GM21619 (cell line): ENCODE measurements around the gene CLDN14.

Source experiments
- ATAC-seq: cut with Tn5 transposase; IDR thresholded peaks from one replicate; pipeline ENCODE4 v1.9.1; 2021; ENCODE audit not compliant: unreplicated experiment

CLDN14 gene

DNA sequence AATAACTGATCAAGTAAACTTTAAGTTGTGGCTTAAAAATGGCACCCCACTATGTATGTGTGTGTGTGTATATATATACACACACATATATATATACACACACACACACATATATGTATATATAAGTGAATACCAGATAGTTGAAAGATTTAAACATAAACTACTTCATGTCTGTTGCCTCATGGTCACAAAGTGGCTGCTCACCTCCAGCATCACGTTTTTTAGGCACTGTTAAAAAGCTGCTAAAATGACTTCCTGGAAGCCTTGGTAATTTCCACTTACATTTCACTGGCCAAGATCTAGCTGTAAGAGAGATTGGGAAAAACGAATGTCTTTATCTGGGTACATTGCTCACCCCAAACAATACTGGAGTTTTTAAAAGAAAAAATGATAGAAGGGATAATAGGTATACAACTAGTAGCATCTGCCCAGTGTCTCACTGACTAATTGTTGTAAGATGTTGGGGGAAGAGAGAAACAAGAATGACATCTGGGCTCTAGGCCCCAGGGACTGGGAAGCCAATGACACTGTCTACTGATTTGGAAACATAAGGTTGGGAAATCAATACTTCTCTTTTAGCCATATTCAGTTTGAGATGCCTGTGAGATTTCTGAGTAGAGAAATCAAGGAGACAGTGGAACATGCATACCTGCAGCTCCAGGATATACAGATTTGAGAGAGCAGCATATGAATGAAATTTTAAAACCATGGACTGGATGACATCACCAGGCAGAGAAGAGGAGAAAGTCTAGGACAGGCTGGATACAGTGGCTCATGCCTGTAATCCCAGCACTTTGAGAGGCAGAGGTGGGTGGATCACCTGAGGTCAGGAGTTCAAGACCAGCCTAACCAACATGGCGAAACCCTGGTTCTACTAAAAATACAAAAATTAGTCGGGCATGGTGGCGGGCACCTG is 42.8 kb downstream of the CLDN14 start:
- ATAC-seq, result no peak

DNA sequence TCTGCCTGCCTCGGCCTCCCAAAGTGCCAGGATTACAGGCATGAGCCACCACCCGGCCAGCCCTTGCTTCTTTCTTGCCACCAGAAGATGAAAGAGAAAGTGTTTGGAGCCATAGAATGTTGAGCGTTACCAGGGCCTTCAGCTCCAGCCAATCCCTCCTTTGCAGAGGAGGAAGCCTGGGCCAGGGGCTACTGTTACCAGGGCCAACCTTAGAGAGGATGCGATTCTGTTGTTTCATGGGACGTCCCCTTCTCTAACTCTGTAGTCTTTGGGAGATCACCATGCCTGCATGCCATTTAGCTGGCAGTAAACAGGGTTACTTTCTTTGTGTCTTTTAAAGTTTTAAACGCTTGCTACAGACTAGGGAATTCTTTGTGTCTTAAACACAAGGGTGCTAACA is 45.8 kb downstream of the CLDN14 start:
- ATAC-seq, result no peak

GRCh38 chr21:36433059-36433709 is 46.7 kb downstream of the CLDN14 start:
- ATAC-seq, result no peak

DNA sequence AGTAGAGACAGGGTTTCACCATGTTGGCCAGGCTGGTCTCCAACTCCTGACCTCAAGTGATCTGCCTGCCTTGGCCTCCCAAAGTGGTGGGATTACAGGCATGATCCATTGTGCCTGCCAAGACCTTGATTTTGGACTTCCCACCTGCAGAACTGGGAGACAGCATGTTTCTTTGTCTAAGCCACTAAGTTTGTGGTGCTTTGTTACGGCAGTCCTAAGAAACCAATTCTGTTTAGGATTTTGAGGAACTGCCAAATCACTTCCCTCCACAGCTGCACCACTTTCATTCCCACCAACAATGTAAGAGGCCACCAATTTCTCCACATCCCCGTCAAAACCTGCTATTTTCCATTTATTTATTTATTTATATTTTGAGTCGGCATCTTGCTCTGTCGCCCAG is 48.7 kb downstream of the CLDN14 start:
- ATAC-seq, result no peak

DNA sequence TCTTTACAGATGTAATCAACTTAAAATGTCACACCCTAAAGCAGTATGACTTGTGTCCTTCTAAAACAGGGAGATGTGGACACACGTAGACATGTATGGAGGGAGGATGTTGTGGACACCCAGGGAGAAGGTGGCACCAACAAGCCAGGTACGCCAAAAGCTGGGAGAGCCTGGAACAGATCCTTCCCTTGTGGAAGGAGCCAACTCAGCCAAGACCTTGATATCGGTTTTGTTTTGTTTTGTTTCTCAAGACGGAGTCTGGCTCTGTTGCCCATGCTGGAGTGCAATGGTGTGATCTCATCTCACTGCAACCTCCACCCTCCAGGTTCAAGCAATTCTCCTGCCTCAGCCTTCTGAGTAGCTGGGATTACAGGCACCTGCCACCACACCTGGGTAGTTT is 49.1 kb downstream of the CLDN14 start:
- no peak for ATAC-seq

GRCh38 chr21:36429947-36430546 is 49.9 kb downstream of the CLDN14 start:
- peak; percentile 83 for ATAC-seq

GRCh38 chr21:36428761-36429432 is 51.0 kb downstream of the CLDN14 start:
- ATAC-seq, result no peak

DNA sequence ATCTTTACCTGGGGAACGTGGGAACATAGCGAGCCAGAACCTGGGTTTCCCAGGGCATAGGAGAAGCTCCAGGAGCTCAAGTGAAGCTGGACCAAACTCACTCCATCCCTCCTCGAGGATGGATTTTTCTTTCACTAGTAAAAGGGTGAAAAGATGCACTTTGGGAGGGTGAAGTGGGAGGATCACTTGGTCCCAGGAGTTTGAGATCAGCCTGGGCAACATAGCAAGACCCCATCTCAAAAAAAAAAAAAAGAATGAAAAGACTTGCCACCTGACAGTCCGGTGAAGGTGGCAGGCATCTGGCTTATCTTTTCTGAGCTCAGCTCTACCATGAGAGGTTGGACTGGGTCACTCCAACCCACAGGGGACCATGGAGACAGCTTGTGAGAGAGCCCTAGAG is 52.4 kb downstream of the CLDN14 start:
- no peak for ATAC-seq

DNA sequence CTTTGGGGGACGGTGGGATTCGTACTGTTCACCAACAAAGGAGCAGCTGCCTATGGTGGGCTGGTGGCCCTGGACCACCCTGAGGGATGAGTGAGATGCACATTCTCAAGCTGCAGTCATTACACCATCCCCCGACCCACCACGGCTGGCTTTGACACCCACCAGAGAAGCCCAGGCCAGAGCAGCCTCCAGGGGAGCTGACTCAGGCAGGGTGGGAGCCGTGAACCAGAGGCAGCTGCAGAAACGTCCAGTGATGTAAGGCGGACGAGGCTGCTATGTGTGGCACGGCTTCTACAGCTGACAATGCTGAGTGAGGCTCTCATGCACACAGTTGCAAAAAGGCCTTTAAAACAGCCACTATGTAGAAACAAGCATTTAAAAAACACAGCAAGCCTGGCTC is 54.6 kb downstream of the CLDN14 start:
- ATAC-seq, result no peak

DNA sequence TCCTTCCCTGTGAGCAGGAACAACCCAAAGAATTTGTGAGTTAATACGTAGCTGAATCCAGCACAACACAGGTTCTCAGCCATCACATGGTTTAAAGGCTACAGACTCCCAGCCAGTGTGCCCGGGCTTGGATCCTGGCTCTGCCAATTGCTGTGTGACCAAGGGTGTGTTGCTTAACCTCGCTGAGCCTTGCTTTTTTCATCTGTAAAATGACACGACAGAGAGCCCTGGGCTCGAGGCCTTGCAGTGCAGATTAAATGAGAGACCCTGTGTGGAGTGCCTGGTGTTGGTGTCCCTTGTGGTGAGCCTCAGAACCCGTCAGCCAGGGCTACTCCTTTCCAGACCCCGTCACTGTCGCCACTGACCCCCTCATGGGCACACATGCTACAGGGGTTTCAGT is 55.3 kb downstream of the CLDN14 start:
- ATAC-seq, result no peak

GRCh38 chr21:36423771-36424433 is 56.0 kb downstream of the CLDN14 start:
- ATAC-seq, result no peak

- ATAC-seq, result no peak
These were observed 57.4 kb downstream of the CLDN14 start for GRCh38 chr21:36422279-36423098.

GRCh38 chr21:36420571-36421339 is 59.2 kb downstream of the CLDN14 start:
- ATAC-seq, result no peak

GRCh38 chr21:36419996-36420395 is 59.9 kb downstream of the CLDN14 start:
- no peak for ATAC-seq

GRCh38 chr21:36419241-36419640 is 60.7 kb downstream of the CLDN14 start:
- no peak for ATAC-seq

DNA sequence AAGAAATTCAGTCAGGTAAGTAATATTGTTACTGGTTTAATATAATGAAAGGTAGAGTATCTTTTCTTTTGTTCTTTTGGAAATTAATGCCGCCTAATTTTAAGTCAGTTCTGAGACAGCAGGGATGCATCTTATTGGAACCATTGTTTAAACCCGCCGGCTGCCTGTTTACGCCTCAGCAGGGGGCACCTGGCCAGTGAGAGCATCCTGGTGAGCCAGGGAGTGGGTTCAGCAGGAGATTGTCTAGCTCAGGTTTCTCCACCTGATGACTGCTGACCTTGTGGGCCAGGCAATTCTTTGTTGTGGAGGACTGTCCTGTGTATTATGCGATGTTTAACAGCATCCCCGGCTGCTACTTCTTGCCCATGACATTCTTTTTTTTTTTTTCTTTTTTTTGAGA is 64.5 kb downstream of the CLDN14 start:
- ATAC-seq, result no peak

GRCh38 chr21:36412916-36413315 is 67.0 kb downstream of the CLDN14 start:
- ATAC-seq, result no peak

- ATAC-seq, result no peak
These were observed 68.6 kb downstream of the CLDN14 start for GRCh38 chr21:36411301-36411700.
